Kidney (tissue), 14 donors: ENCODE results near the gene ZNF543. TPM values are rescaled to one million over a fixed set of nuclear protein-coding genes. Genes with fewer than 3 reads are reported as not detected.

Experiments
- DNase-seq, 5 donors: peaks; one replicate each; pipeline ENCODE4 v3.0.0-alpha.2; 2013 to 2020
- FAIRE-seq: peaks from 2 replicates; lab custom pipeline; 2012; peaks lifted over from hg19 to GRCh38; lab: Jason Lieb, UNC
- H3K27ac ChIP-seq, 2 donors: one replicate each; pipeline ENCODE4 v1.7.0; 2013; ENCODE audit warnings: low read depth in 2 of 2, low read length in 2 of 2, inconsistent platforms in 1 of 2
- H3K27me3 ChIP-seq: one replicate; pipeline ENCODE4 v1.7.1; 2013; ENCODE audit warnings: low read length, inconsistent platforms; ENCODE audit not compliant: control insufficient read depth, insufficient read depth
- H3K36me3 ChIP-seq, 3 donors: one replicate each; pipeline versions ENCODE4 v1.7.0 to v1.7.1; 2013; ENCODE audit warnings: low read length in 3 of 3, control low read depth in 1 of 3, inconsistent platforms in 1 of 3; ENCODE audit not compliant: insufficient read depth in 3 of 3, control insufficient read depth in 2 of 3
- H3K4me1 ChIP-seq, 3 donors: one replicate each; pipeline versions ENCODE4 v1.7.0 to v1.7.1; 2013; ENCODE audit warnings: low read length in 3 of 3, inconsistent platforms in 1 of 3, low read depth in 1 of 3; ENCODE audit not compliant: control insufficient read depth in 2 of 3, insufficient read depth in 2 of 3
- H3K4me3 ChIP-seq, 3 donors: one replicate each; pipeline versions ENCODE4 v1.7.0 to v1.8.1; 2013; ENCODE audit warnings: low read length in 3 of 3, control low read depth in 1 of 3, inconsistent platforms in 1 of 3
- H3K9ac ChIP-seq, 3 donors: one replicate each; pipeline versions ENCODE4 v1.7.0 to v1.7.1; 2013; ENCODE audit warnings: low read length in 3 of 3, control low read depth in 1 of 3, inconsistent platforms in 1 of 3
- H3K9me3 ChIP-seq, 3 donors: one replicate each; pipeline versions ENCODE4 v1.7.0 to v1.7.1; 2013; ENCODE audit warnings: low read length in 3 of 3, control low read depth in 1 of 3, inconsistent platforms in 1 of 3; ENCODE audit not compliant: control insufficient read depth in 2 of 3, insufficient read depth in 1 of 3
- CTCF ChIP-seq: IDR thresholded peaks from 3 replicates; pipeline ENCODE4 v1.5.1; 2012; ENCODE audit warnings: mild to moderate bottlenecking, moderate library complexity, borderline replicate concordance; ENCODE audit not compliant: insufficient read depth; ENCODE audit errors: extremely low read depth
- intact Hi-C: fragments of 100-400 bp; cut with DNase I; formaldehyde crosslinking; loops from one replicate; pipeline ENCODE4 v1.11.1; 2022
- polyA plus RNA-seq: library from polyadenylated mRNA; stranded (reverse); fragments of 350-450 nt; fragmentation: Illumina TruSeq; extraction: RNeasy Lipid Tissue Mini Kit (QIAGEN cat#74804); gene quantifications from one replicate; pipeline ENCODE4 v1.2.3, GENCODE V29; 2014; ENCODE audit warnings: low read depth, low replicate concordance; ENCODE audit not compliant: insufficient read depth
- total RNA-seq: library from RNA; stranded (reverse); fragmentation: NEBNext Ultra II Directional; extraction: Animal tissue kit (Norgen Biotek cat#: 25700); gene quantifications from one replicate; pipeline ENCODE4 v1.2.1, GENCODE V29; 2021
- donor health status: control.
- donor health status: control.
- donor health status: control.
- donor health status: control.
- donor health status: control.
- donor health status: DM: yes; HTN: yes; CAD: no.
- donor health status: Normal renal cell carcinoma (clear cell type).

The ZNF543 gene
- total and polyA plus RNA-seq, 2 donors from 2014 or later = 1.3 to 10.2 TPM

- FAIRE-seq (no peak), DNase-seq (no peak)
- no peak overlapping the region for H3K27ac ChIP-seq
- peaks cover 0 to 4% (median 2%) of the 10 kb centered on the region in 3 donors for H3K9me3 ChIP-seq
- no peak for TF ChIP-seq CTCF
- H3K9ac ChIP-seq = no peak overlapping the region
- no peaks in the 10 kb centered on the region for H3K27me3 ChIP-seq
- intact Hi-C loops = no loop called here
- no peak overlapping the region for H3K4me3 ChIP-seq
- H3K36me3 ChIP-seq = peaks cover 26 to 70% (median 53%) of the 10 kb centered on the region in 3 donors
- no peaks in the 10 kb centered on the region for H3K4me1 ChIP-seq
These were observed 29.3 kb upstream of the ZNF543 start for GRCh38 chr19:57290970-57291369.

- Histone ChIP-seq H3K9me3 (peaks cover 0 to 4% (median 2%) of the 10 kb centered on the region in 3 donors), H3K36me3 (peaks cover 26 to 57% (median 47%) of the 10 kb centered on the region in 3 donors), H3K4me3 (no peak overlapping the region), H3K4me1 (no peaks in the 10 kb centered on the region), H3K9ac (no peak overlapping the region), H3K27ac (no peak overlapping the region), H3K27me3 (no peaks in the 10 kb centered on the region)
- no peak for TF ChIP-seq CTCF
- FAIRE-seq = no peak
- DNase-seq = no peak
- intact Hi-C loops = no loop called here
These were observed 27.7 kb upstream of the ZNF543 start for GRCh38 chr19:57292547-57292946.

DNA sequence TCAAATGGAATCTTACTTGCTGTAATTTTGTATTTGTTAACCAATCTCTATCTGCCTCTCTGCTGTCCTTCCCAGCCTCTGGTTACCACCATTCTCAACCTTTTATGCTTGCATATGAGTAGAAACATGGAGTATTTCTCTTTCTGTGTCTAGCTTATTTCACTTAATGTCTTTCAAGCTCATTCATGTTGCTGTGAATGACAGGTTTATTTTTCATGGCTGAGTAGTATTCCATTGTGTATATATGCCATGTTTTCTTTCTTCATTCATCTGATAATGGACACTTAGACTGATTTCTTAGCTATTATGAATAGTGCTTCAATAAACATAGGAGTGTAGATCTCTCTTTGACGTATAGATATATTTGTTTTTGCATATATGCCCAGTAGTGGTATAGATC lies 26.6 kb upstream of the ZNF543 start:
- TF ChIP-seq CTCF = no peak
- Histone ChIP-seq H3K9ac (no peak overlapping the region), H3K9me3 (peaks cover 0 to 4% (median 2%) of the 10 kb centered on the region in 3 donors), H3K27ac (no peak overlapping the region), H3K4me1 (no peaks in the 10 kb centered on the region), H3K36me3 (peaks cover 24 to 46% (median 40%) of the 10 kb centered on the region in 3 donors), H3K4me3 (no peak overlapping the region), H3K27me3 (no peaks in the 10 kb centered on the region)
- intact Hi-C loops = no loop called here
- DNase-seq = no peak
- no peak for FAIRE-seq

DNA sequence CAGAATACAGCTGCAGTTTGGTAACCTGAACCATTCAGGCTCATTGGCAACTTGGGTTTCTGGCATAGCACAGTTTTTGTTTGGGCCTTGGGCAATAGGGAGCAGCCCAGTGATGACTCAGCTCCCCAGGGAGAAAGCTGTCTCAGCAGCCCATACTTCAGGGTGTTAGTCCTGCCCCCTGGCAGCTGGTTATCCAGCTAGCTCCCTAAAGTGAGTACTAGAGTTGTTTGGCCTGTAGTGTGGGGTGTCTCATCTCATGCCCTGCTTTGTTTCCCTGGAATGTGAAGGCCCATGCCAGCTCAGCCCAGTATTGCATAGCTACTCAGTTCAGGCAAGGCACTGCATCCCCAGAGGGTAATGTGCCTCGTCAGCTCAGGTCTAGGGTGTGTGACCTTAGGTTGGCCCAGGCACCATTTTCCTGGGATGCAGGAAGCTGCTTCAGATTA lies 18.2 kb upstream of the ZNF543 start:
- FAIRE-seq (no peak), DNase-seq (no peak)
- intact Hi-C loops = no loop called here
- Histone ChIP-seq H3K9ac (no peak overlapping the region), H3K27me3 (no peaks in the 10 kb centered on the region), H3K9me3 (no peaks in the 10 kb centered on the region), H3K4me3 (no peak overlapping the region), H3K27ac (no peak overlapping the region), H3K4me1 (peaks cover 0 to 2% (median 0%) of the 10 kb centered on the region in 3 donors), H3K36me3 (peaks cover 0 to 2% (median 0%) of the 10 kb centered on the region in 3 donors)
- TF ChIP-seq CTCF = no peak
